H1 (cell line): ENCODE measurements around the gene STK11. TPM values are rescaled to one million over a fixed set of nuclear protein-coding genes. Genes with fewer than 3 reads are reported as not detected.

Experiments
- BACH1 ChIP-seq: IDR thresholded peaks from 2 replicates; pipeline ENCODE4 v1.6.1; 2012; ENCODE audit warnings: low read length, improper control_type of control experiment
- BRCA1 ChIP-seq: IDR thresholded peaks from 2 replicates; pipeline ENCODE4 v1.6.1; 2012; ENCODE audit warnings: low read depth, low read length, improper control_type of control experiment
- CBX5 ChIP-seq: fragments of 300-800, 300-1000 bp; sonication (generic); IDR thresholded peaks from 2 replicates; pipeline ENCODE4 v1.7.1; 2016; ENCODE audit warnings: antibody characterized with exemption, low read length, low read depth
- CEBPB ChIP-seq: IDR thresholded peaks from 2 replicates; pipeline ENCODE4 v1.6.1; 2012; ENCODE audit warnings: low read depth, low read length
- CHD1 ChIP-seq: IDR thresholded peaks from 2 replicates; pipeline ENCODE4 v1.6.1; 2012; ENCODE audit warnings: low read depth, low read length, improper control_type of control experiment
- EZH2 ChIP-seq: fragments of 200-600 bp; sonication (generic); IDR thresholded peaks from 2 replicates; pipeline ENCODE4 v1.7.1; 2012; ENCODE audit warnings: low read depth, mild to moderate bottlenecking, moderate library complexity, low read length, inconsistent platforms; ENCODE audit not compliant: severe bottlenecking
- JUN ChIP-seq: IDR thresholded peaks from 2 replicates; pipeline ENCODE4 v1.6.1; 2011; ENCODE audit warnings: low read depth, mild to moderate bottlenecking, improper control_type of control experiment, low read length
- KDM1A ChIP-seq: fragments of 200-600, 300-600 bp; sonication (generic); IDR thresholded peaks from 2 replicates; pipeline ENCODE4 v1.7.1; 2016; ENCODE audit warnings: mild to moderate bottlenecking, low read length, borderline replicate concordance
- MAFK ChIP-seq: IDR thresholded peaks from 2 replicates; pipeline ENCODE4 v1.6.1; 2012; ENCODE audit warnings: low read depth, mild to moderate bottlenecking, improper control_type of control experiment, low read length
- RFX5 ChIP-seq: IDR thresholded peaks from 2 replicates; pipeline ENCODE4 v1.6.1; 2011; ENCODE audit warnings: low read depth, low read length, improper control_type of control experiment, borderline replicate concordance
- RNF2 ChIP-seq: fragments of 200-900, 300-1000 bp; sonication (generic); IDR thresholded peaks from 2 replicates; pipeline ENCODE4 v1.7.1; 2016; ENCODE audit warnings: borderline replicate concordance, low read depth, mild to moderate bottlenecking, antibody characterized with exemption, low read length; ENCODE audit not compliant: poor library complexity, severe bottlenecking; ENCODE audit errors: missing control alignments
- RXRA ChIP-seq: IDR thresholded peaks from 2 replicates; pipeline ENCODE4 v1.6.1; 2011; ENCODE audit warnings: low read depth, mild to moderate bottlenecking, low read length, moderate library complexity; ENCODE audit not compliant: insufficient read depth
- SAP30 ChIP-seq: fragments of 300-600 bp; sonication (generic); IDR thresholded peaks from 2 replicates; pipeline ENCODE4 v1.7.1; 2012; ENCODE audit warnings: low read length, moderate library complexity, mild to moderate bottlenecking, inconsistent platforms; ENCODE audit not compliant: insufficient read depth, insufficient replicate concordance
- SP4 ChIP-seq: IDR thresholded peaks from 2 replicates; pipeline ENCODE4 v1.6.1; 2012; ENCODE audit warnings: low read length, inconsistent platforms
- SRF ChIP-seq: IDR thresholded peaks from 2 replicates; pipeline ENCODE4 v1.6.1; 2011; ENCODE audit warnings: mild to moderate bottlenecking, low read depth, low read length, moderate library complexity
- TEAD4 ChIP-seq: IDR thresholded peaks from 2 replicates; pipeline ENCODE4 v1.6.1; 2012; ENCODE audit warnings: low read depth, low read length, inconsistent platforms, mixed read lengths
- YY1 ChIP-seq: IDR thresholded peaks from 2 replicates; pipeline ENCODE4 v1.6.1; 2011; ENCODE audit warnings: low read depth, mild to moderate bottlenecking, low read length
- polyA plus RNA-seq, 7 experiments: library from polyadenylated mRNA; depleted of rRNA in 3 of 7; stranded (reverse) in 5 of 7; unstranded in 2 of 7; fragments of >200 nt in 5 of 7; fragments of 200-250 nt in 2 of 7; gene quantifications; 1 replicate in 5 of 7; 2 replicates in 1 of 7; 4 replicates in 1 of 7; pipeline versions ENCODE4 v1.2.1 to v1.2.3, GENCODE V29; 2011 to 2013; ENCODE audit warnings: missing spikeins in 2 of 7, mixed read lengths in 2 of 7
- total RNA-seq: library from RNA; stranded (reverse); fragmentation: NEBNext Ultra II Directional; extraction: Animal tissue kit (Norgen Biotek cat#: 25700); gene quantifications from 2 replicates; pipeline ENCODE4 v1.2.1, GENCODE V29; 2021
- TF ChIP-seq, protein P1 (sequence below): IDR thresholded peaks from 2 replicates; pipeline ENCODE4 v1.6.1; 2012; ENCODE audit warnings: low read length, inconsistent platforms
- TF ChIP-seq, protein P2 (sequence below): IDR thresholded peaks from 2 replicates; pipeline ENCODE4 v1.6.1; 2011; ENCODE audit warnings: low read length, improper control_type of control experiment
- TF ChIP-seq, protein P3 (sequence below): IDR thresholded peaks from 2 replicates; pipeline ENCODE4 v1.6.1; 2012; ENCODE audit warnings: inconsistent platforms
- TF ChIP-seq, protein P4 (sequence below): IDR thresholded peaks from 2 replicates; pipeline ENCODE4 v1.6.1; 2012; ENCODE audit warnings: inconsistent platforms

The STK11 gene
- total and polyA plus RNA-seq, 2 of the 8 experiments (the other 6 are each of a cell fraction or from before 2014, with no cell fraction given) = 45.3 to 70.7 TPM

DNA sequence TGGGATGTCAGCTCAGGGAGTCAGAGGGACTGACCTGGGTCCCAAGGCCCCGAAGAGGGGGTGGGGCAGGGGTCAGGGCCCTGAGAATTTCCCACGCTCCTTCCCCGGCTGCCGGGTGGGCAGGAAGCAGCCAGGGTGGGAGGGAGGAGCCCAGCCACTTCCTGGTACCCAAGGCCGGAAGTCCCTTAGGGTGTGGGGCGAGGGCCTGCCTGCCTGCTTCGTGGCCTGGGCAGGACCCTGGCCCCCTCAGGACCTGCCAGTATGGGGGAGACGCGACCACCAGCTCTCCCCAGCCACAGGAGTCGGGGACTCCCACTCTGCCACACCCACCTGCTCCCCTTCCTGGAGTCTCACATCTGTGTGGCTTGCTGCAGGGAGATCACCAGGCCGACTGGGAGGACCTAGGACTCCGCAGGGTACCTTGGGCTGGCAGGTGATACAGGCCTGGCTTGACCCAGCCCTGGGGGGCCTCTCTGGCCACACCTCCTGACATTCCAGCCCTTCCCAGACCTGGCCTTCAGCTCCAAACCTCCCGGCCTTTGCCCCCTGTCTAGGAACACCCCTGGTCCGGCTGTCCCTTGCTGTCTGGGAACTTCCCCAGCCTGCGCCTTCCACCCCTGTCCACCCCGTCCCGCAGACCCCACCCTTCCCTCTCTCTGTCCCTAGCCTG, 53.8 kb downstream of the STK11 start (continued):
- TF ChIP-seq SAP30 (no peak), BACH1 (no peak), YY1 (no peak), SP4 (no peak; the same call in 1 of the 2 replicates), JUN (no peak), TEAD4 (peak; percentile 90), SRF (no peak), RNF2 (no peak), CBX5 (no peak), MAFK (no peak), RFX5 (no peak), EZH2 (no peak), CEBPB (no peak), KDM1A (no peak), CHD1 (no peak), BRCA1 (no peak), RXRA (0 out of 2 replicates have a peak, but pooled peaks have one; percentile 8)
- TF ChIP-seq, protein P1, sequence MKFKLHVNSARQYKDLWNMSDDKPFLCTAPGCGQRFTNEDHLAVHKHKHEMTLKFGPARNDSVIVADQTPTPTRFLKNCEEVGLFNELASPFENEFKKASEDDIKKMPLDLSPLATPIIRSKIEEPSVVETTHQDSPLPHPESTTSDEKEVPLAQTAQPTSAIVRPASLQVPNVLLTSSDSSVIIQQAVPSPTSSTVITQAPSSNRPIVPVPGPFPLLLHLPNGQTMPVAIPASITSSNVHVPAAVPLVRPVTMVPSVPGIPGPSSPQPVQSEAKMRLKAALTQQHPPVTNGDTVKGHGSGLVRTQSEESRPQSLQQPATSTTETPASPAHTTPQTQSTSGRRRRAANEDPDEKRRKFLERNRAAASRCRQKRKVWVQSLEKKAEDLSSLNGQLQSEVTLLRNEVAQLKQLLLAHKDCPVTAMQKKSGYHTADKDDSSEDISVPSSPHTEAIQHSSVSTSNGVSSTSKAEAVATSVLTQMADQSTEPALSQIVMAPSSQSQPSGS = peak; percentile 69; the same call in 1 of the 2 replicates
- TF ChIP-seq, protein P2, sequence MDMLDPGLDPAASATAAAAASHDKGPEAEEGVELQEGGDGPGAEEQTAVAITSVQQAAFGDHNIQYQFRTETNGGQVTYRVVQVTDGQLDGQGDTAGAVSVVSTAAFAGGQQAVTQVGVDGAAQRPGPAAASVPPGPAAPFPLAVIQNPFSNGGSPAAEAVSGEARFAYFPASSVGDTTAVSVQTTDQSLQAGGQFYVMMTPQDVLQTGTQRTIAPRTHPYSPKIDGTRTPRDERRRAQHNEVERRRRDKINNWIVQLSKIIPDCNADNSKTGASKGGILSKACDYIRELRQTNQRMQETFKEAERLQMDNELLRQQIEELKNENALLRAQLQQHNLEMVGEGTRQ = no peak
- TF ChIP-seq, protein P3, sequence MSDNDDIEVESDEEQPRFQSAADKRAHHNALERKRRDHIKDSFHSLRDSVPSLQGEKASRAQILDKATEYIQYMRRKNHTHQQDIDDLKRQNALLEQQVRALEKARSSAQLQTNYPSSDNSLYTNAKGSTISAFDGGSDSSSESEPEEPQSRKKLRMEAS = peak; percentile 17; the same call in 1 of the 2 replicates
- TF ChIP-seq, protein P4, sequence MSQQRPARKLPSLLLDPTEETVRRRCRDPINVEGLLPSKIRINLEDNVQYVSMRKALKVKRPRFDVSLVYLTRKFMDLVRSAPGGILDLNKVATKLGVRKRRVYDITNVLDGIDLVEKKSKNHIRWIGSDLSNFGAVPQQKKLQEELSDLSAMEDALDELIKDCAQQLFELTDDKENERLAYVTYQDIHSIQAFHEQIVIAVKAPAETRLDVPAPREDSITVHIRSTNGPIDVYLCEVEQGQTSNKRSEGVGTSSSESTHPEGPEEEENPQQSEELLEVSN = no peak
